GM12878 (cell line): ENCODE measurements around the gene IGSF11. TPM values are rescaled to one million over a fixed set of nuclear protein-coding genes. Genes with fewer than 3 reads are reported as not detected.

Source experiments
- ATAC-seq: fragments of 200-7000 bp; cut with Tn5 transposase; 3 replicates; pipeline ENCODE4 v1.9.1; 2020; ENCODE audit warnings: mild to moderate bottlenecking, moderate library complexity
- BruUV-seq: library from RNA; stranded (reverse); fragments of 400-500 nt; replicated peaks from 2 replicates; lab custom pipeline; 2021; lab: Mats Ljungman, UMichigan
- CTCF ChIA-PET: fragments of 300-600 bp; sonication (Branson Sonifier 250); formaldehyde crosslinking; extraction: SDS; loops from one replicate; lab custom pipeline; 2021; ENCODE audit warnings: inconsistent platforms; lab: Yijun Ruan, JAX
- POLR2A ChIA-PET: fragments of 350-600 bp; formaldehyde crosslinking; extraction: SDS; loops from one replicate; lab custom pipeline; 2021; ENCODE audit warnings: inconsistent platforms; lab: Charles Lee
- RAD21 ChIA-PET: fragments of 300-600 bp; sonication (Branson Sonifier 250); formaldehyde crosslinking; loops from one replicate; lab custom pipeline; 2023; ENCODE audit warnings: antibody characterized with exemption; ENCODE audit not compliant: unreplicated experiment; lab: Charles Lee
- SMC1A ChIA-PET: fragments of 300-600 bp; sonication (Branson Sonifier 250); formaldehyde crosslinking; loops from one replicate; lab custom pipeline; 2023; ENCODE audit not compliant: unreplicated experiment, uncharacterized antibody; lab: Charles Lee
- DNase-seq: peaks from one replicate; pipeline ENCODE4 v3.0.0-alpha.2; 2011; ENCODE audit warnings: low read depth, low spot score
- FAIRE-seq: peaks from 3 replicates; lab custom pipeline; 2011; peaks lifted over from hg19 to GRCh38; lab: Jason Lieb, UNC
- H2AFZ ChIP-seq: 2 replicates; pipeline ENCODE4 v1.6.0; 2011; ENCODE audit warnings: low read depth, low read length, control low read depth; ENCODE audit not compliant: control insufficient read depth
- H3K27ac ChIP-seq: 2 replicates; pipeline ENCODE4 v1.5.1; 2011; ENCODE audit warnings: control low read depth; ENCODE audit not compliant: control insufficient read depth, insufficient read depth
- H3K27me3 ChIP-seq, 2 experiments: replicated peaks in 1 of 2; 2 replicates each; pipeline versions ENCODE4 v1.6.0 to v1.6.1; 2011; ENCODE audit warnings: low read length in 1 of 2; ENCODE audit not compliant: control insufficient read depth in 2 of 2, insufficient read depth in 2 of 2
- H3K36me3 ChIP-seq, 2 experiments: 2 replicates each; pipeline ENCODE4 v1.5.1; 2011; ENCODE audit warnings: low read length in 1 of 2; ENCODE audit not compliant: control insufficient read depth in 2 of 2, insufficient read depth in 2 of 2
- H3K4me1 ChIP-seq: 2 replicates; pipeline ENCODE4 v1.6.1; 2011; ENCODE audit warnings: mild to moderate bottlenecking, low read length, moderate library complexity, mixed read lengths; ENCODE audit not compliant: control insufficient read depth, insufficient read depth
- H3K4me2 ChIP-seq: 2 replicates; pipeline ENCODE4 v1.6.0; 2011; ENCODE audit warnings: control low read depth; ENCODE audit not compliant: control insufficient read depth, insufficient read depth
- H3K4me3 ChIP-seq: fragments of 200-600 bp; sonication (generic); 2 replicates; pipeline ENCODE4 v1.5.1; 2016
- H3K79me2 ChIP-seq: 2 replicates; pipeline ENCODE4 v1.6.0; 2011; ENCODE audit warnings: low read length; ENCODE audit not compliant: control insufficient read depth, insufficient read depth
- H3K9ac ChIP-seq: 2 replicates; pipeline ENCODE4 v1.8.0; 2011; ENCODE audit warnings: low read length, control low read depth, mixed read lengths; ENCODE audit not compliant: control insufficient read depth, insufficient read depth
- H3K9me3 ChIP-seq: replicated peaks from 3 replicates; pipeline ENCODE4 v1.5.1; 2011; ENCODE audit warnings: mild to moderate bottlenecking, low read length; ENCODE audit not compliant: control insufficient read depth, insufficient read depth
- H4K20me1 ChIP-seq: 2 replicates; pipeline ENCODE4 v1.6.0; 2011; ENCODE audit not compliant: control insufficient read depth, insufficient read depth
- ASH2L ChIP-seq: fragments of 300-600, 200-600 bp; sonication (generic); IDR thresholded peaks from 2 replicates; pipeline ENCODE4 v1.6.1; 2017; ENCODE audit warnings: low read depth, mild to moderate bottlenecking, borderline replicate concordance
- EED ChIP-seq: sonication (generic); IDR thresholded peaks from 2 replicates; pipeline ENCODE4 v1.6.1; 2016; ENCODE audit warnings: antibody characterized with exemption, low read depth
- EZH2 ChIP-seq: IDR thresholded peaks from 2 replicates; pipeline ENCODE4 v1.6.1; 2012; ENCODE audit warnings: low read depth, mild to moderate bottlenecking, control low read depth, inconsistent platforms, low read length, borderline replicate concordance; ENCODE audit not compliant: control insufficient read depth
- FOS ChIP-seq: IDR thresholded peaks from 3 replicates; pipeline ENCODE4 v1.6.1; 2011; ENCODE audit warnings: borderline replicate concordance; ENCODE audit not compliant: insufficient read length; ENCODE audit errors: extremely low read depth
- FOXK2 ChIP-seq: fragments of 450-650 bp; IDR thresholded peaks from 2 replicates; pipeline ENCODE4 v1.6.1; 2017; ENCODE audit warnings: mild to moderate bottlenecking, moderate library complexity
- GABPA ChIP-seq: IDR thresholded peaks from 2 replicates; pipeline ENCODE4 v1.6.1; 2014; ENCODE audit warnings: antibody characterized with exemption, low read depth, mild to moderate bottlenecking, inconsistent platforms
- MEF2B ChIP-seq: fragments of 450-650 bp; IDR thresholded peaks from 2 replicates; pipeline ENCODE4 v1.6.1; 2018; ENCODE audit warnings: mild to moderate bottlenecking, moderate library complexity; ENCODE audit not compliant: partially characterized antibody, poor library complexity, severe bottlenecking
- POLR2AphosphoS2 ChIP-seq: IDR thresholded peaks from 2 replicates; pipeline ENCODE4 v1.6.1; 2011; ENCODE audit warnings: low read depth, mild to moderate bottlenecking, low read length, improper control_type of control experiment, moderate library complexity
- SMAD5 ChIP-seq: IDR thresholded peaks from 2 replicates; pipeline ENCODE4 v1.6.1; 2016; ENCODE audit warnings: antibody characterized with exemption, low read depth
- SMARCA5 ChIP-seq: fragments of 450-650 bp; IDR thresholded peaks from 2 replicates; pipeline ENCODE4 v1.6.1; 2017; ENCODE audit warnings: mild to moderate bottlenecking
- SUPT20H ChIP-seq: IDR thresholded peaks from 2 replicates; pipeline ENCODE4 v1.6.1; 2011; ENCODE audit warnings: low read depth, mild to moderate bottlenecking, low read length, moderate library complexity, borderline replicate concordance; ENCODE audit not compliant: control insufficient read depth
- TAF1 ChIP-seq: IDR thresholded peaks from 2 replicates; pipeline ENCODE4 v1.6.1; 2011; ENCODE audit warnings: mild to moderate bottlenecking, low read depth, low read length, borderline replicate concordance
- YBX1 ChIP-seq: fragments of 450-650 bp; IDR thresholded peaks from 2 replicates; pipeline ENCODE4 v1.6.1; 2016; ENCODE audit warnings: antibody characterized with exemption
- YY1 ChIP-seq: IDR thresholded peaks from 2 replicates; pipeline ENCODE4 v1.6.1; 2011; ENCODE audit warnings: low read depth, mild to moderate bottlenecking, low read length
- ZNF622 ChIP-seq: fragments of 450-650 bp; IDR thresholded peaks from 2 replicates; pipeline ENCODE4 v1.6.1; 2017; ENCODE audit warnings: mild to moderate bottlenecking, inconsistent platforms
- WGBS: methylation state at CpG from one replicate; pipeline ENCODE4 v1.1.6; 2016; ENCODE audit warnings: low lambda C conversion rate; ENCODE audit not compliant: insufficient replicate concordance, insufficient coverage; ENCODE audit errors: missing lambda C conversion rate; 5-methylcytosine and 5-hydroxymethylcytosine counted together
- in situ Hi-C: fragments of 300-500 bp; cut with MboI; formaldehyde crosslinking; loops from 9 replicates; pipeline ENCODE4 v1.14.3; 2018; ENCODE audit warnings: mixed read lengths
- intact Hi-C: fragments of 100-400 bp; cut with micrococcal nuclease; formaldehyde crosslinking; loops from one replicate; pipeline ENCODE4 v1.14.2; 2022; ENCODE audit not compliant: unreplicated experiment
- polyA plus RNA-seq, 11 experiments: library from polyadenylated mRNA; depleted of rRNA in 4 of 11; unstranded in 6 of 11; stranded (reverse) in 5 of 11; fragments of >200 nt; fragmentation: Nextera tagmentation in 4 of 11; fragmentation: Illumina TruSeq in 1 of 11; extraction: Ambion mirVana in 4 of 11; extraction: Trizol in 1 of 11; gene quantifications; 1 replicate in 1 of 11; 2 replicates in 10 of 11; pipeline versions ENCODE4 v1.2.1 to v1.2.3, GENCODE V29; 2011 to 2016; ENCODE audit warnings: inconsistent platforms in 2 of 11, missing spikeins in 2 of 11, low read depth in 1 of 11
- total RNA-seq, 4 experiments: library from RNA; depleted of rRNA in 3 of 4; stranded (reverse); fragments of >200 nt in 3 of 4; fragmentation: Illumina TruSeq in 1 of 4; extraction: Trizol in 1 of 4; gene quantifications; 2 replicates each; pipeline versions ENCODE4 v1.2.1 to v1.2.3, GENCODE V29; 2013 to 2021
- TF ChIP-seq, protein P1 (sequence below): fragments of 450-650 bp; formaldehyde crosslinking; IDR thresholded peaks from 2 replicates; pipeline ENCODE4 v1.4.0; 2020; ENCODE audit warnings: mild to moderate bottlenecking, moderate library complexity

Gene IGSF11
- total and polyA plus RNA-seq, 10 of the 15 experiments (the other 5 are each of a cell fraction or from before 2014, with no cell fraction given) = 0.03 TPM; not detected in 9

DNA sequence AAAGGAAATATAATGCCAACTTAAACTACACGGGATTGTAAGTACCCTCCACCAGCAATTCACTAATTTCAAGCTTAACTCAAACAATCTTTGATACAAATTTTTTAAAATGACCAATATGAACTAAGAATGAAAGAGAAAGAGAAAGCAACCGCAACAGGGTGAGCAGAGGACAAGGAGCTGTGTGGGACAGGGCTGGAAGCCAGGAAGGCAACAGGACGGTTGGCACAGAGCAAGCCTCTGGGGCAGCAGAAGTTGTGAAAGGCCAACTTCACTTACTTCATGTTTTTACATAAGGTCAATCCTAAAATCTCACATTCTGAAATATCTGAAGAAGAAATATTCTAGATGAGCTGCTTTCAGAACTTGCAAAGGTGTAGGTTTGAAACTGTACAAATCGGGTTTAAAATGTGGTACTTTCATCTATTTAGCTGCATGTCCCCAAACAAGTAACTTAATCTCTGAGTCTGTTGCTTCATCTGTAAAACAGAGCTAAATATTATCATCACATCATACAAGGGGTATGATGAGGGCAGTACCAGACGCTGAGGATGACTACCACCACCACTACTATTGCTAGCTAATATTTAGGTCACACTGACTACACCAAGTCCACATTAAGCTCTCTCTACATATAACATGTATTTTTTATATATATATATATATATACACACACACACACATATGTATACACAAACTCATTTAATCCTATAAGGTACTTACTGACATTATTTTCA, 101.7 kb downstream of the IGSF11 start (continued):
- TF ChIP-seq GABPA = no peak

DNA sequence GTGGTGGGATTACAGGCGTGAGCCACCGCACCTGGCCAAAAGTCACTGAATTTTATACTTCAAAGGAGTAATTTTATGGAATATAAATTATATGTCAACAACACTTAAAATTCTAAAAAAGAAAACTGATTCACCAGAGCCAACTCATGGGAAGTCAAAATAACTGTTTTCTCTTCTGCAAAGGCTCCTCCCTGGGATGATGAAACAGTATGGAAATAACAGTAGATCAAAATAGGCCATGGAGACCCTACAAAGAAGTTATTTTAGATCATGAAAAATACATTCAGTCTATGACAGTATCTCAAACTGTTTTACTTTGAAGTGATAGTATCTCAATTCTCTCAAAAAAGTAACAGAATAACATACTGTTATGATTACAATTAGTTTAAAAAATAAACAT, 102.7 kb downstream of the IGSF11 start:
- no peak overlapping the region for H3K27ac ChIP-seq
- no peak overlapping the region for H3K4me2 ChIP-seq
- FAIRE-seq (no peak), DNase-seq (no peak), ATAC-seq (no peak)
- CTCF ChIA-PET = interaction anchor here (1.6 kb wide), 1 partner anchor 13 kb away, joined by 6 read pairs; no protein-coding TSS in a partner anchor
- H3K4me3 ChIP-seq = no peak overlapping the region
- POLR2A ChIA-PET = no interaction called here
- no peak for TF ChIP-seq POLR2AphosphoS2
- no peak for TF ChIP-seq ASH2L
- no peak for TF ChIP-seq SMAD5
- TF ChIP-seq YY1 = no peak
- no peak for TF ChIP-seq FOS
- TF ChIP-seq EED = no peak
- no peak for TF ChIP-seq SMARCA5
- TF ChIP-seq TAF1 = no peak
- no peak for TF ChIP-seq SUPT20H
- no peak for TF ChIP-seq ZNF622
- TF ChIP-seq EZH2 = no peak
- TF ChIP-seq FOXK2 = no peak
- TF ChIP-seq, protein P1, sequence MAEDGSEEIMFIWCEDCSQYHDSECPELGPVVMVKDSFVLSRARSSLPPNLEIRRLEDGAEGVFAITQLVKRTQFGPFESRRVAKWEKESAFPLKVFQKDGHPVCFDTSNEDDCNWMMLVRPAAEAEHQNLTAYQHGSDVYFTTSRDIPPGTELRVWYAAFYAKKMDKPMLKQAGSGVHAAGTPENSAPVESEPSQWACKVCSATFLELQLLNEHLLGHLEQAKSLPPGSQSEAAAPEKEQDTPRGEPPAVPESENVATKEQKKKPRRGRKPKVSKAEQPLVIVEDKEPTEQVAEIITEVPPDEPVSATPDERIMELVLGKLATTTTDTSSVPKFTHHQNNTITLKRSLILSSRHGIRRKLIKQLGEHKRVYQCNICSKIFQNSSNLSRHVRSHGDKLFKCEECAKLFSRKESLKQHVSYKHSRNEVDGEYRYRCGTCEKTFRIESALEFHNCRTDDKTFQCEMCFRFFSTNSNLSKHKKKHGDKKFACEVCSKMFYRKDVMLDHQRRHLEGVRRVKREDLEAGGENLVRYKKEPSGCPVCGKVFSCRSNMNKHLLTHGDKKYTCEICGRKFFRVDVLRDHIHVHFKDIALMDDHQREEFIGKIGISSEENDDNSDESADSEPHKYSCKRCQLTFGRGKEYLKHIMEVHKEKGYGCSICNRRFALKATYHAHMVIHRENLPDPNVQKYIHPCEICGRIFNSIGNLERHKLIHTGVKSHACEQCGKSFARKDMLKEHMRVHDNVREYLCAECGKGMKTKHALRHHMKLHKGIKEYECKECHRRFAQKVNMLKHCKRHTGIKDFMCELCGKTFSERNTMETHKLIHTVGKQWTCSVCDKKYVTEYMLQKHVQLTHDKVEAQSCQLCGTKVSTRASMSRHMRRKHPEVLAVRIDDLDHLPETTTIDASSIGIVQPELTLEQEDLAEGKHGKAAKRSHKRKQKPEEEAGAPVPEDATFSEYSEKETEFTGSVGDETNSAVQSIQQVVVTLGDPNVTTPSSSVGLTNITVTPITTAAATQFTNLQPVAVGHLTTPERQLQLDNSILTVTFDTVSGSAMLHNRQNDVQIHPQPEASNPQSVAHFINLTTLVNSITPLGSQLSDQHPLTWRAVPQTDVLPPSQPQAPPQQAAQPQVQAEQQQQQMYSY (CRISPR knock-in tag) = no peak
- no peak for TF ChIP-seq MEF2B
- no peak for TF ChIP-seq YBX1
- H3K79me2 ChIP-seq = no peaks in the 10 kb centered on the region
- no peaks in the 10 kb centered on the region for H3K27me3 ChIP-seq
- no peaks in the 10 kb centered on the region for H3K36me3 ChIP-seq
- RAD21 ChIA-PET = interaction anchor here (1.7 kb wide), 1 partner anchor 103 kb away, joined by 4 read pairs; the partner anchor contains the start of gene IGSF11
- no TSS peak for BruUV-seq
- no peak overlapping the region for H3K9ac ChIP-seq
- H3K9me3 ChIP-seq = no peaks in the 10 kb centered on the region
- 98% methylated on average over 2 of the region's 2 CpGs for WGBS
- no peak overlapping the region for H2AFZ ChIP-seq
- SMC1A ChIA-PET = interaction anchor here (0.6 to 1.2 kb wide), 3 partner anchors 19 to 42 kb away, joined by 3 to 4 read pairs (median 3); no protein-coding TSS in a partner anchor
- in situ Hi-C loops (no loop called here), intact Hi-C loops (no loop called here)
- H4K20me1 ChIP-seq = no peaks in the 10 kb centered on the region
- no peaks in the 10 kb centered on the region for H3K4me1 ChIP-seq
